Fibroblast of skin of left quadriceps (primary cell): ENCODE measurements around the gene KLRC2.
"Not testable (repeated sequence)": the region's sequence is repeated elsewhere in the genome, so short reads cannot be mapped to it uniquely, and the experiment has no call there.

Experiments
- DNase-seq, 2 experiments: peaks; one replicate each; pipeline ENCODE4 v3.0.0-alpha.2; 2013; ENCODE audit warnings: low read depth in 2 of 2

Gene KLRC2

DNA sequence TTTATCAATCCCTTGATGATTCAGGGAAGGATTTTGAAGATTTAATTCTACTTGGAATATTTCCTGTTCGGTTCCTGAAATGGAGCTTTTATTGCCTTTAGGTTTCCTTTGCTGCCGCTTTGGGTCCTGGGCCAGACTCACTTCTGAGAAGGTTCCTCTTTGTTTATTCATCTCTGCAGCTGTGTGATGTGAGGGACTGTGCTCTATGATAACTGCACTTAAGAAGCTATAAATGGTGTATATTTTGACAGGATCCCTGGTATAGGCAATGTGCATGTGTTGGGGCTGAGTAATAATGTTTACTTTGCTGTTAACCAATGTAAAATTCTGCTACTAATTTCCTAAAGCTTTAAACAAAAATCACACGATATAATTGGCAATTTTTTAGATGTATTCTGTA, at the start of gene KLRC2:
KLRC2 (minus strand) TSS at position 195 of the 400 bp plus-strand sequence; CDS start at position 171, 24 bp downstream.
- peak; percentile 3 to 5 for DNase-seq

DNA sequence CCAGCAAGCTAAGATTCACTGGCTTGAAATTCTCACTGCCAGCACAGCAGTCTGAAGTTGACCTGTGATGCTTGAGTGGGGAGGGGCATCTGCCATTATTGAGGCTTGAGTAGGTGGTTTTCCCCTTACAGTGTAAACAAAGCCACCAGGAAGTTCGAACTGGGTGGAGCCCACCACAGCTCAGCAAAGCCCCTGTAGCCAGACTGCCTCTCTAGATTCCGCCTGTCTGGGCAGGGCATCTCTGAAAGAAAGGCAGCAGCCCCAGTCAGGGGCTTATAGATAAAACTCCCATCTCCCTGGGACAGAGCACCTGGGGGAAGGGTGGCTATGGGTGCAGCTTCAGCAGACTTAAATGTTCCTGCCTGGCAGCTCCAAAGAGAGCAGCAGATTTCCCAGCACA, 46.1 kb upstream of the KLRC2 start:
- DNase-seq, result not testable (repeated sequence)

DNA sequence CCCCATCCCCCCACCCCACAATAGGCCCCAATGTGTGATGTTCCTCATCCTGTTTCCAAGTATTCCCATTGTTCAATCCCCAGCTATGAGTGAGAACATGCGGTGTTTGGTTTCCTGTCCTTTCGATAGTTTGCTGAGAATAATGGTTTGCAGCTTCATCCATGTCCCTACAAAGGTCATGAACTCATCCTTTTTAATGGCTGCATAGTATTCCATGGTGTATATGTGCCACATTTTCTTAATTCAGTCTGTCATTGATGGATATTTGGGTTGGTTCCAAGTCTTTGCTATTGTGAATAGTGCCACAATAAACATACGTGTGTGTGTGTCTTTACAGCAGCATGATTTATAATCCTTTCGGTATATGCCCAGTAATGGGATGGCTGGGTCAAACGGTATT, 37.0 kb upstream of the KLRC2 start:
- DNase-seq, result not testable (repeated sequence)

DNA sequence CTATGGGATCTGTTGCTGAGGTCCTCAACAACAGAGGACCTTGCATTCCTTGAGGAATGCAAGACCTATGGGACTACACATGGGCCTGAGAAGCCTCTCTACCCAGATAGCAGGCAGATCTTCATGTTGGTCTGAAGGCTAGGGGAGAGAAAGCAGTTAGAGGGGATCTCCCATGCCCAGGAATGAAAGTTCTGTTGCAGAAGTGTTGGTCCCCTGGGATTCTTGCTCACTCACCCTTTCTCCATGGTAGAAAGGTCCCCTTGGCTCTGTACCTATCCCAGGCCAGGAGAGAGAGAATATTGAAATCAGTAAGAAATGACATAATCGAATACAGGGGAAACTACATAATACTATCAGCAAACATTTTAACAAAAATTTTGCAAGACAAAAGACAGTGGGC, 33.9 kb upstream of the KLRC2 start:
- no peak for DNase-seq

DNA sequence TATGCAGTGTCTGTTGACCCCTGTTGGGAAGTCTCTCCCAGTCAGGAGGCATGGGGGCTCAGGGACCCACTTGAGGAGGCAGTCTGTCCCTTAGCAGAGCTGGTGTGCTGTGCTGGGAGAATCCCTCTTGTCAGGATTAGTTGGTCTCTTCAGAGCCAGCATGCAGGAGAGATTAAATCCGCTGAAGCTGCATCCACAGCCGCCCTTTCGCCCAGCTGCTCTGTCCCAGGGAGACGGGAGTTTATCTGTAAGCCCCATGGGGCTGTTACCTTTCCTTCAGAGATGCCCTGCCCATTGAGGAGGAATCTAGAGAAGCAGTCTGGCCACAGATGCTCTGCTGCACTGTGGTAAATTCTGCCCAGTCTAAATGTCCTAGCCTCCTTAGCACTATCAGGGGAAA, 30.5 kb upstream of the KLRC2 start:
- no peak for DNase-seq

DNA sequence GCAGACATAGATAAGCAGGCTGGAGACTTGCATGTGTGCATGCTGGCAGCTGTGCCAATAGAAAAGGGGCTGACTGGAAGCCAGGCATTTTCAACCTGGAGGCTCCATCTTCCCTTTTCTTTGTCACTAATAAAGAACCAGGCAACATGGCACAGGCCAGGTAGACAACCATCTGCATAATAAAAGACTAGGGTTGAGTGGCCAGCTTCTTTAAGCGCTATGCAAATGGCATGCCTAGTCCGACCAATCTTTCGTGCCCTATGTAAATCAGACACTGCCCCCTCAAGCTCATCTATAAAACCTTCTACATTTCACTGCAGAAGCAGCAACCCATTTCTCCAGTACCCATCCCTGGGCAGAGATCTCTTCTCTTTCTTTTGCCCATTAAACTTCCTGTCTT, 21.9 kb upstream of the KLRC2 start:
- no peak for DNase-seq

DNA sequence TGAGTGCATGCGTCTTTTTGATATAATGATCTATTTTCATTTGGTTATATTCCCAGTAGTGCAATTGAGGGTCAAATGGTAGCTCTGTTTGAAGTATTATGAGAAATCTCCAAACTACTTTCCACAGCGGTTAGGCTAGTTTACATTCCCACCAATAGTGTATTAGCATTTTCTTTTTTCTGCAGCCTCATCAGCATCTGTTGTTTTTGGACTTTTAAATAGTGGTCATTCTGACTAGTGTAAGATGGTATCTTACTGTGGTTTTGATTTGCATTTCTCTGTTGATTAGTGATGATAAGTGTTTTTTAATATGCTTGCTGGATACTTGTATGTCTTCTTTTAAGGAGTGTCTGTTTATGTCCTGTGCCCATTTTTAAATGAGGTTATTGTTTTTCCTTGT, 21.0 kb upstream of the KLRC2 start:
- DNase-seq, result no peak

DNA sequence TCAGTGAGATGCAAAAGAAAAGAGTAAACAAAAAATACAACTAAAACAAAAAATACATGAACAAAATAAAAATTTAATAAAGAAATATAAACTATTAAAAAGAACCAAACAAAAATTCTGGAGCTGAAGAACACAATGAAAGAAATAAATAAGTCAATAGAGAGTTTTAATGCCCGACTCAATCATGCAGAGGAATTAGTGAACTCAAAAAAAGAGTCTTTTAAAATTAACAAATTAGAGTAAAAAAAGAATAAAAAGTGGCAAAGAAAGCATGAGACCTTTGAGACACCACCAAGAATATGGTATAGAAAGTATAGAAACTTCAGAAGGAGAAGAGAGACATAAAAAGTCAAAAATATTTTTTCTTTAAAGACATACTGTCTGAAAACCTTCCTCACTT, 20.0 kb upstream of the KLRC2 start:
- no peak for DNase-seq

DNA sequence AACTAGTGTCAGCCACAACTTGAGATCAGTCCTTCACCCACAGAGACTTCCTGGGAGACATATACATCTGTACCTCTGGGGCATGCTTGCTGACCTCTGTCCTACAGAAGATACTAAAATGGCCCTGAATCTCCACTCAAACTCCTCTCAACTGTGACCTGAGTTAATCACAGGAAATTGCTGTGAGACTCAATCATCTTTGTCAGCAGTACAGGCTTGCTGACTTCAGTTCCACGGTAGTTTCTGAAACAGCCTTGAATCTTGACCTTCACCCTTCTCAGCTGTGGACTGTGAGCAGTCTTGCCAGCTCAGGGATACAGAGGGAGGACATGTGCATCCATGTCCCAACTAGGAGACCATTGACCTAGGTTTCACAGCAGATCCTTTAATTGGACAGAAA, 18.7 kb upstream of the KLRC2 start:
- DNase-seq, result no peak

DNA sequence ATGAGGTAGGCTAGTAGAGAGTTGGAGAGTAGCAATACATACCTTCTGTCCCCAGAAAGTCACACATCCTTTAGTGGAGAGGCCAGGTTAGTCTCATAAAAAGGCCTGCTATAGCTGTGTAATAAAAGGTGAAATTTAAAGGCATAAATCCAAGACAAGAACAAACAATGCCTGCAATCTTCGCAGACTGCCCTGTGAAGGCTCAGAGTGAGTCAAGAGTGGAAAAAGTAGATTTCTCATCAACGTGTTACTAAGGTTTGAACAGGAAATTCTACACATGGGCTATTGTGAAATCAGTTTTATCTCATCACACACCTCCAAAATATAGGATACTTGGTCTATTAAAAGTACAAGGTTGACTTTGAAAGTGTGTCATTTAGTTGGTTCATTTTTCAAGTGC, 17.3 kb upstream of the KLRC2 start, which contains the start of gene KLRC1:
KLRC1 (minus strand) TSS at position 222 of the 400 bp plus-strand sequence. CDS start 2,221 bp downstream, outside the sequence.
- DNase-seq, result no peak

DNA sequence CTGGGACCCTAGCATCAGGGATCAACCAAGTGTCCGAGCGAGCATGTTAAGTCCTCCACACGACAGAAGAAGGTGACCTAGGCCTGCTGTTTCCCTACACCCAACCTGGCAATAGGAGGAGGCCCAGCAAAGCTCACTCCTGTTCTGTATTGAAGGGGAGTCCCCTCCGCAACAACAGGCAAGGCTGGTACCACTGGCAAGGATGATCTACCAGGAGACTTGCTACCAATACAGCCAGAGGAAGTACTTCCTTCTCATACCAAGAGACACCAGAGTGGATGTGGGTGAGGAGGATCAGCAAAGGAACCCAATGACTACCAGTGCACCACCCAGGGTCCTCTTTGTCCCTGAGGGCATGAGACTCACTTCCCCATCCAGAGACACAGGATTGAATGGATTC, 12.4 kb upstream of the KLRC2 start:
- no peak for DNase-seq

DNA sequence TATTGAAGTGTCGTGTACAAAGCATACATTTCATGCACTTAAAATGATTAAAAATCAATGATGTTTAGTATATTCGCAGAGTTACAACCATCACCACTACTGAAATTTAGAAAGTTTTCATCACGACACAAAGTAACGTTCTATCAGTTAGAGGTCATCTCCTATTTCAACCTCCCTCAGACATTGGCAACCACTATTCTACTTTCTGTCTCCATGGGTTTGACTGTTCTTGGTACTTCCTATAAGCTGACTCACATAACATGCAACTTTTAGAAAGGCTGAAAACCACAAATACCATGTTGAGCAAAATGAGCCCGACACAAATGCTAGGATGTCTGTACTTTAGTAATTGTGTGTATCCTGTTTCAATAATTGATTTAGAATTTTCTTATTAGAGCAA, 10.2 kb upstream of the KLRC2 start:
- DNase-seq, result not testable (repeated sequence)

DNA sequence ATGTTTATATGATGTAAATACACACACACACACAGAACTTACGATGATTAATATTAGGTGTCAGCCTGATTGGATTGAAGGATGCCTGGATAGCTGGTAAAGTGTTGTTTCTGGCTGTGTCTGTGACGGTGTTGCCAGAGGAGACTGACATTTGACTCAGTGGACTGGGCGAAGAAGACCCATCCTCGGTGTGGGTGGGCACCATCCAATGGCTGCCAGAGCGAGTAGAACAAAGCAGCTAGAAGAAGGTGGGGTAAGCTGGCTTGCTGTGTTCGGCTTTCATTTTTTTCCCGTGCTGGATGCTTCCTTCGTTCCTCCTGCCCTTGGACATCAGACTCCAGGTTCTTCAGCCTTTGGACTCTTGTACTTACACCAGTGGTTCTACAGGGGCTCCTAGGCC, 5.3 kb upstream of the KLRC2 start:
- DNase-seq, result not testable (repeated sequence)

DNA sequence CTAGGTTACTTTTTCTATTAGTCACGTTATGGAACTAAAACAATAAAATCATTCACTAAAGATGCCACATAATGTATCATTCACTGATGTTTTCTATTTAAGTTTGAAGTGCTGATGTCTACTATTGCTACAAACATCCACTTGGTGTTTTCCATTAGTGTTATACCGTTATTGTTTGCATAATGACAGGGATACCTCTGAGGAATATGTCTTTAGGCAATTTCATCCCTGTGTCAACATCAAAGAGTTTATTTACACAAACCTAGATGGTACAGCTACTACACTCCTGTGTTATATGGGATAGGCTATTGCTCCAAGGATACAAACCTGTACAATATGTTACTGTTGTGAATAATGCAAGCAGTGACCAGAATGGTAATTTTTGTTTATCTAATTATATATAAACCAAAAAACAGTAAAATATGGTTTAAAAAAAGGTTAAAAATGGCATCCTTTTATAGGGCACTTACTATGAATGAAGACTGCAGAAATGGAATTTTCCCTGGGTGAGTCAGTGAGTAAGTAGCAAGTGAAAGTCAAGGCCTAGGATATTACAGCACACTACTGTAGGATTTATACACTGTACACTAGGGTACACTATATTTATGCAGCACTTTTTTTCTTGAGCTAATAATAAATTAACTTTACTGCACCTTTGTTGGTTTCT, 3.9 kb upstream of the KLRC2 start:
- DNase-seq, result not testable (repeated sequence)

DNA sequence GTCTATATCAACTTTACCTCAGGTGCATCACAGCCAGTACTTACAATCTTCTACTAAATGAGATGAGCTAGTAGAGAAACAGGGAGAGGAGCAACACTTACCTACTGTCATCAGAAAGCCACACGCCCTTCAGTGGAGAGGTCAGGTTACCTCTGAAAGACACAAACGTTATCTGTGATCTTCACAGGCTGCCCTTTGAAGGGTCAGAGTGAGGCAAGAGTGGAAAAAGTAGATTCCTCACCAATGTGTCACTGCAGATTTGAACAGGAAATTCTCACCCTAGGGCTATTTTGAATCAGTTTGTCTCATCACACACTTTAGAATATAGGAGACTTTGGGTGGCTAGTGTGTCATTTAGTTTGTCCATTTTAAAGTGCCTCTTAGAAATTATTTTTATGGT, 1.8 kb upstream of the KLRC2 start:
- DNase-seq, result not testable (repeated sequence)

DNA sequence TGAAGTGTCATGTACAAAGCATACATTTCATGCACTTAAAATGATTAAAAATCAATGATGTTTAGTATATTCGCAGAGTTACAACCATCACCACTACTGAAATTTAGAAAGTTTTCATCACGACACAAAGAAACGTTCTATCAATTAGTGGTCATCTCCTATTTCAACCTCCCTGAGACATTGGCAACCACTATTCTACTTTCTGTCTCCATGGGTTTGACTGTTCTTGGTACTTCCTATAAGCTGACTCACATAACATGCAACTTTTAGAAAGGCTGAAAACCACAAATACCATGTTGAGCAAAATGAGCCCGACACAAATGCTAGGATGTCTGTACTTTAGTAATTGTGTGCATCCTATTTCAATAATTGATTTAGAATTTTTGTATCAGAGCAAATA, 5.2 kb downstream of the KLRC2 start:
- DNase-seq, result peak in 1 of 2 experiments; percentile 5

DNA sequence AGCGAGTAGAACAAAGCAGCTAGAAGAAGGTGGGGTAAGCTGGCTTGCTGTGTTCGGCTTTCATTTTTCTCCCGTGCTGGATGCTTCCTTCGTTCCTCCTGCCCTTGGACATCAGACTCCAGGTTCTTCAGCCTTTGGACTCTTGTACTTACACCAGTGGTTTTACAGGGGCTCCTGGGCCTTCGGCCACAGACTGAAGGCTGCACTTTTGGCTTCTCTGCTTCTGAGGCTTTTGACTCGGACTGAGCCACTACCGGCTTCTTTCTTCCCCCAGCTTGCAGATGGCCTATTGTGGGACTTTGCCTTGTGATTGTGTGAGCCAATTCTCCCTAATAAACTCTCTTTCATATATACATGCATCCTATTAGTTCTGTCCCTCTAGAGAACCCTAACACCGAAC, 9.9 kb downstream of the KLRC2 start:
- not testable (repeated sequence) for DNase-seq

DNA sequence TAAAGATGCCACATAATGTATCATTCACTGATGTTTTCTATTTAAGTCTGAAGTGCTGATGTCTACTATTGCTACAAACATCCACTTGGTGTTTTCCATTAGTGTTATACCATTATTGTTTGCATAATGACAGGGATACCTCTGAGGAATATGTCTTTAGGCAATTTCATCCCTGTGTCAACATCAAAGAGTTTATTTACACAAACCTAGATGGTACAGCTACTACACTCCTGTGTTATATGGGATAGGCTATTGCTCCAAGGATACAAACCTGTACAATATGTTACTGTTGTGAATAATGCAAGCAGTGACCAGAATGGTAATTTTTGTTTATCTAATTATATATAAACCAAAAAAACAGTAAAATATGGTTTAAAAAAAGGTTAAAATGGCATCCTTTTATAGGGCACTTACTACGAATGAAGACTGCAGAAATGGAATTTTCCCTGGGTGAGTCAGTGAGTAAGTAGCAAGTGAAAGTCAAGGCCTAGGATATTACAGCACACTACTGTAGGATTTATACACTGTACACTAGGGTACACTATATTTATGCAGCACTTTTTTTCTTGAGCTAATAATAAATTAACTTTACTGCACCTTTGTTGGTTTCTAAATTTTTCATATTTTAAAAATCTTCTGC, 11.4 kb downstream of the KLRC2 start:
- DNase-seq, result not testable (repeated sequence)

DNA sequence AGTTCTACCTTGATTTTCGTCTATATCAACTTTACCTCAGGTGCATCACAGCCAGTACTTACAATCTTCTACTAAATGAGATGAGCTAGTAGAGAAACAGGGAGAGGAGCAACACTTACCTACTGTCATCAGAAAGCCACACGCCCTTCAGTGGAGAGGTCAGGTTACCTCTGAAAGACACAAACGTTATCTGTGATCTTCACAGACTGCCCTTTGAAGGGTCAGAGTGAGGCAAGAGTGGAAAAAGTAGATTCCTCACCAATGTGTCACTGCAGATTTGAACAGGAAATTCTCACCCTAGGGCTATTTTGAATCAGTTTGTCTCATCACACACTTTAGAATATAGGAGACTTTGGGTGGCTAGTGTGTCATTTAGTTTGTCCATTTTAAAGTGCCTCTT, 13.7 kb downstream of the KLRC2 start:
- DNase-seq, result not testable (repeated sequence)

DNA sequence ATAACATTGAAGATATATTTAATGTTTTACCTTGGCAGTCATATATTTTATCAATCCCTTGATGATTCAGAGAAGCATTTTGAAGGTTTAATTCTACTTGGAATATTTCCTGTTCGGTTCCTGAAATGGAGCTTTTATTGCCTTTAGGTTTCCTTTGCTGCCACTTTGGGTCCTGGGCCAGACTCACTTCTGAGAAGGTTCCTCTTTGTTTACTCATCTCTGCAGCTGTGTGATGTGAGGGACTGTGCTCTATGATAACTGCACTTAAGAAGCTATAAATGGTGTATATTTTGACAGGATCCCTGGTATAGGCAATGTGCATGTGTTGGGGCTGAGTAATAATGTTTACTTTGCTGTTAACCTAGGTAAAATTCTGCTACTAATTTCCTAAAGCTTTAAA, 15.5 kb downstream of the KLRC2 start, which contains the start of gene KLRC3:
KLRC3 (minus strand) TSS at position 262 of the 400 bp plus-strand sequence; CDS start at position 217, 45 bp downstream.
- not testable (repeated sequence) for DNase-seq

DNA sequence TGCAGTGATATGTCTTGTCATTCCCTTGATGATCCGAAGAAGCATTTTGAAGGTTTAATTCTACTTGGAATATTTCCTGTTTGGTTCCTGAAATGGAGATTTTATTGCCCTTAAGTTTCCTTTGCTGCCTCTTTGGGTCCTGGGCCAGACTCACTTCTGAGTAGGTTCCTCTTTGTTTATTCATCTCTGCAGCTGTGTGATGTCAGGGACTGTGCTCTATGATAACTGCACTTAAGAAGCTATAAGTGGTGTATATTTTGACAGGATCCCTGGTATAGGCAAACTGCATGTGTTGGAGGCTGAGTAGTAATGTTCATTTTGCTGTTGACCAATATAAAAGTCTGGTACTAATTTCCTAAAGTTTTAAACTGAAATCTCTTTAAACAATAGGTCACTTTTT, 26.4 kb downstream of the KLRC2 start, which contains the start of gene KLRC4:
KLRC4 (minus strand) TSS at position 366 of the 400 bp plus-strand sequence; CDS start at position 184, 182 bp downstream.
- DNase-seq, result no peak

DNA sequence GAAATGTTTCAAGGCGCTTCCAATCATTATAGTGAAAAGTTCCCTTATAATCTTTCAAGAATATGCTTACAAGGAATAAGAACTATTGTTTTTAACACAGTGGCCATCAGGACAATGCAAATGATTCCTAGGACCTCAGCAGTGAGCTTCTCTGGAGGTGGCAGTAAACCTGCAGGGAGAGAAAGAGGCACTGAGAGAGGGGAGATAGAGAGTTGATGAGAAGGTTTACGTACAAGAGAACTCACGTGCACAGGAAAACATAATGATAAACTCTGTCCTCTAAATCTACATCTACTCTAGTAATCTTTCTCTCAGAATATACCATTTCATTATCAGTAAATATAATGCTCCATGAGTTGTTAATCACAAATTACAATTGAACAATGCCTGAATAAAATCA, 27.0 kb downstream of the KLRC2 start:
- no peak for DNase-seq

DNA sequence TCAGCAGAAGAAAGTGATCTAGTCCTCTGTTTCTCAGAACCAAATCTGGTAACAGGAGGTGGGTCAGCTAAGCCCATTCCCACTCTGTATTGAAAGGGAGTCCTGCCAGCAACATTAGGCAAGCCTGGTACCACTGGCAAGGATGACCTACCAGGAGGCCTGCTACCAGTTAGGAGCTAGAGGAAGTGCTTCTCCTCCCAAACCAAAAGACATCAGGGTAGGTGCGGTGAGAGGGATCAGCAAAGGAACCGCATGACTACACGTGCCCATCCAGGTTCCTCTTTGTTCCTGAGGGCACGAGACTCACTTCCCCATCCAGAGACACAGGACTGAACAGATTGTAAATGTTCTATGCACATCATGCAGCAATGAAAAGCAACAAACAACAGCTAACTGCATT, 29.1 kb downstream of the KLRC2 start:
- no peak for DNase-seq
